Colonic mucosa (tissue), 4 donors: Measurements from ENCODE around the gene MOBP. TPM values are rescaled to one million over a fixed set of nuclear protein-coding genes. Genes with fewer than 3 reads are reported as not detected.

Source experiments
- DNase-seq: peaks from one replicate; pipeline ENCODE4 v3.0.0-alpha.2; 2020
- H3K27ac ChIP-seq: fragments of 200-600 bp; one replicate; pipeline ENCODE4 v1.8.0; 2021
- H3K27me3 ChIP-seq: fragments of 200-600 bp; one replicate; pipeline ENCODE4 v1.8.0; 2021
- H3K36me3 ChIP-seq: fragments of 200-600 bp; one replicate; pipeline ENCODE4 v1.8.0; 2021
- H3K4me1 ChIP-seq: fragments of 200-600 bp; one replicate; pipeline ENCODE4 v1.8.0; 2021; ENCODE audit warnings: mild to moderate bottlenecking
- H3K4me3 ChIP-seq: fragments of 200-600 bp; one replicate; pipeline ENCODE4 v1.8.0; 2021
- H3K9ac ChIP-seq, 2 donors: one replicate each; pipeline ENCODE4 v1.7.0; 2013; ENCODE audit warnings: control low read depth in 2 of 2, low read depth in 2 of 2, low read length in 2 of 2
- H3K9me3 ChIP-seq: fragments of 200-600 bp; one replicate; pipeline ENCODE4 v1.8.0; 2021
- CTCF ChIP-seq: fragments of 200-600 bp; IDR thresholded peaks from one replicate; pipeline ENCODE4 v1.8.0; 2022; ENCODE audit warnings: antibody characterized with exemption, mild to moderate bottlenecking
- intact Hi-C: fragments of 100-400 bp; cut with DNase I; formaldehyde crosslinking; loops from one replicate; pipeline ENCODE4 v1.14.1; 2022
- total RNA-seq, 2 donors: library from RNA; stranded (reverse); fragmentation: NEBNext Ultra II Directional in 1 of 2; extraction: Animal tissue kit (Norgen Biotek cat#: 25700) in 1 of 2; gene quantifications; one replicate each; pipeline ENCODE4 v1.2.1, GENCODE V29; 2021
- donor health status: healthy.
- donor health status: DM: no; HTN: no; CAD: no.
- donor health status: DM: no; HTN: no; CAD: no.

The MOBP gene
- total RNA-seq, 2 donors from 2014 or later, result 0.56 to 0.72 TPM

DNA sequence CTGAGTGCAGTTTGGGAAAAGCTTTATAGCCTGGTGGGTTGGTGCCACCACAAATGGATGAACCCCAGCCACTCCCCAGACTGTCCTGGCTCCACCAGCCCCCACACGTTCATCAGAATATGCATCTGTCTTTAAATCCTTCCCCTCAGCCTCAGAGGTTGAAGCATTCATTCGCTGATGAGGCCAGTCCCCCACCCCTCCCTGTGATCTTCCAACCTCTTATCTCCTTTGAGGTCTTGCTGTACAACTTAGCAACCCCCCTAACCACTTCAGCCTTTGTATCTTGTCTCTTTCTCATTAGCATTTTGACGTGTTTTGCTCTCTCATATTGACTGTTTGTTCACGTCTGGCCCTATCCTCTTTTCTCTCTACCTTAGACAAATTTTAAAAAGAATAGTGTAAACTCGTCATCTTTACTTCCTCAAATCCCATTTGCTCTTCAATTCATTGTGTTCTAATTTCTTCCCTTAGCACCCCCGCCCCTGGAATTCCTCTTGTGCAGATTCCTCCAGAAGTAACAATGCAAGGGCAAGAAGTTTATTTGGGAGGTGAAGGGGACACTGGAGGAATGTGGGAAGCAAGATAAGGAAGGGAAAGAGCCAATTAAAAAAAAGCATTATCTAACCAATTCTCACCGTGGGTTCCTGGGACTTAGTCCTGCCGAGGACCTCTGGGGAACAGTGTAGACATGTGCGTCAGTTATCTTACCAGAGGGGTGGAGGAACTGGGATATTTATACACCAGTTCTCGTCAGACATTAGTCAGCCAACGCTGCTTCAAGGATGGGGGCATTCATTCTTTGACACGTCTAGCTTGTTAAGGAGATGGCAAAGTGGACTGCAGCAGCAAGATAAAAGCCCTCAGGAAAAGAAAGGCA, 38.6 kb downstream of the MOBP start:
- intact Hi-C loops, result no loop called here
- no peak for DNase-seq

GRCh38 chr3:39506863-39507262, 39.4 kb downstream of the MOBP start:
- Histone ChIP-seq H3K27me3 (no peaks in the 10 kb centered on the region), H3K4me3 (no peak overlapping the region), H3K9ac (no peak overlapping the region), H3K9me3 (no peaks in the 10 kb centered on the region), H3K4me1 (no peaks in the 10 kb centered on the region), H3K27ac (no peak overlapping the region), H3K36me3 (no peaks in the 10 kb centered on the region)
- TF ChIP-seq CTCF, result no peak
- intact Hi-C loops, result no loop called here
- DNase-seq, result no peak

More for the DNA sequence above, 38.6 kb downstream of the MOBP start:
- Histone ChIP-seq H3K36me3 (no peaks in the 10 kb centered on the region), H3K4me1 (no peaks in the 10 kb centered on the region), H3K9ac (no peak overlapping the region), H3K27me3 (no peaks in the 10 kb centered on the region), H3K4me3 (no peak overlapping the region), H3K27ac (no peak overlapping the region), H3K9me3 (no peaks in the 10 kb centered on the region)
- TF ChIP-seq CTCF, result no peak

- Histone ChIP-seq H3K27me3 (no peaks in the 10 kb centered on the region), H3K4me3 (no peak overlapping the region), H3K9me3 (no peaks in the 10 kb centered on the region), H3K36me3 (no peaks in the 10 kb centered on the region), H3K9ac (no peak overlapping the region), H3K4me1 (no peaks in the 10 kb centered on the region), H3K27ac (no peak overlapping the region)
- DNase-seq, result no peak
- TF ChIP-seq CTCF, result no peak
- intact Hi-C loops, result no loop called here
These were observed 46.4 kb downstream of the MOBP start for GRCh38 chr3:39513791-39514369.

GRCh38 chr3:39515681-39516441, 48.4 kb downstream of the MOBP start:
- no peak for DNase-seq
- no peak for TF ChIP-seq CTCF
- H3K9me3 ChIP-seq, result no peaks in the 10 kb centered on the region
- H3K27me3 ChIP-seq, result no peaks in the 10 kb centered on the region
- H3K27ac ChIP-seq, result no peak overlapping the region
- intact Hi-C loops, result no loop called here
- no peaks in the 10 kb centered on the region for H3K36me3 ChIP-seq
- no peak overlapping the region for H3K4me3 ChIP-seq
- no peak overlapping the region for H3K9ac ChIP-seq
- no peaks in the 10 kb centered on the region for H3K4me1 ChIP-seq

DNA sequence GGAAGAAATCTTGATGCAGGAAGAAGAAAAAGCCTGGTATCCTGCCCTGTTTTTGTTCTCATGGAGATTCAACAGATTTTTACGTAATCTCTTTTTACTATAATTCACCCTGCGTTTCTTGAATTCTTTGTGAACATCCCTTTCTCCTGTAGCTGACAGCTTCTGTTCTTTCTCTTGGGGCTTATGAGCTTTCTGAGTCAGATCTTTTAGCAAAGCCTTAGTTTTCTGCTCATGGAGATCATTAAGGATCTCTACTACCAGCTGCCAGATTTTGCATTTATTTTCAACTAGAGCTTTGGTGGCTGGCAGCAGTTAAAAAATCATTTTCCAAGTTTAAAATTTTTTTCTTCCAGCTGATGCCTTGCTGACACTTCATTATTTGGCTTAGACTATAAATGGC, 51.6 kb downstream of the MOBP start:
- Histone ChIP-seq H3K27ac (no peak overlapping the region), H3K36me3 (no peaks in the 10 kb centered on the region), H3K4me1 (no peaks in the 10 kb centered on the region), H3K9me3 (no peaks in the 10 kb centered on the region), H3K9ac (no peak overlapping the region), H3K27me3 (no peaks in the 10 kb centered on the region), H3K4me3 (no peak overlapping the region)
- intact Hi-C loops, result no loop called here
- no peak for DNase-seq
- TF ChIP-seq CTCF, result no peak
